Lower leg skin (tissue), 3 donors: Measurements from ENCODE around the gene ABCG1.

Experiments
- POLR2A ChIP-seq, 2 donors: fragments of 450-650 bp; IDR thresholded peaks; one replicate each; pipeline ENCODE4 v1.6.1; 2016 to 2017; ENCODE audit warnings: antibody characterized with exemption in 2 of 2, mild to moderate bottlenecking in 1 of 2, moderate library complexity in 1 of 2
- TF ChIP-seq, protein P1 (sequence below), 3 donors: fragments of 450-650 bp; IDR thresholded peaks; one replicate each; pipeline ENCODE4 v1.5.1; 2016; ENCODE audit warnings: antibody characterized with exemption in 3 of 3, mild to moderate bottlenecking in 3 of 3, moderate library complexity in 2 of 3

DNA sequence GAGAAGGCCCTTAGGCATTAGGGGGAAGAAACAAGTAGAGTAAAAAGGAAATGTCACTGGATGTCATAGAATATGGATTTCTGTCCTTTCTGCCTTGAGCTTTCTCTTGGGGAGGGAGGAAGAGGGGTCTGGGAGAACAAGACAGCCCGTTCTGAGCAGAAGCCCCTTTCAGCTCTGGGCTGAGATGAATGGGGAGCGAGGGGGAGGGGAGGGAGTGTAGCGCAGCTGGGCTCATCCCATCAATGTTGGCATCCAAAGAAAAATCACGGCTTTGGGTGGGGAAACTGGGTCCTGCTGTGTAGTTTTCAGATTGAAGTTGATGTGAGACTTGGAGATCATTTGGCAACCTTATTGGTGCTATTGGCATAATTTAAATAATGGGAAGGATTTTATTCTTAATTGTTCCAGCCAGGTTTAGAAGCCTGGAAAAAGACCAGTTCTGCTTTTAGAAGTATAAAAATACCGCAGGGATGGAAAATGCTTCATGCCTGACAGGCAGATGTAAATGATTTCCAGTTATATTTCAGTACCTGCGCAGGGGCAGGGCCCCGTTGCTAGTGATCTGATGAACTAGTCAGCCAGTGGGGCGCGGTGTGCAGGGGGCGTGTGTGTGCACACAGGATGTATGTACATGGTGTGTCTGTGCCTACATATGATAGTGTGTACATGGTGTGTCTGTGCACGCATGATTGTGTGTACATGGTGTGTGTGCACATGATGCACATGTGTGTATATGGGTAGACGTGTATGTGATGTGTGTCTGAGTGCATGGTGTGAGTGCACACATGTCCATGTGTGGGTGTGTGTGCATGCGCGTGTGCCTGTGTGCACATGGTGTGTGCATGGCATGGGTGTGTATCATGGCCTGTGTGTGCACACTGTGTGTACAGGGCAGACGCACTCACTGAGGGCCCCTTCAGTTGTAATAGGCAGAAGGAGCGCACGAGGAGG is 36.0 kb downstream of the ABCG1 start:
- TF ChIP-seq, protein P1, sequence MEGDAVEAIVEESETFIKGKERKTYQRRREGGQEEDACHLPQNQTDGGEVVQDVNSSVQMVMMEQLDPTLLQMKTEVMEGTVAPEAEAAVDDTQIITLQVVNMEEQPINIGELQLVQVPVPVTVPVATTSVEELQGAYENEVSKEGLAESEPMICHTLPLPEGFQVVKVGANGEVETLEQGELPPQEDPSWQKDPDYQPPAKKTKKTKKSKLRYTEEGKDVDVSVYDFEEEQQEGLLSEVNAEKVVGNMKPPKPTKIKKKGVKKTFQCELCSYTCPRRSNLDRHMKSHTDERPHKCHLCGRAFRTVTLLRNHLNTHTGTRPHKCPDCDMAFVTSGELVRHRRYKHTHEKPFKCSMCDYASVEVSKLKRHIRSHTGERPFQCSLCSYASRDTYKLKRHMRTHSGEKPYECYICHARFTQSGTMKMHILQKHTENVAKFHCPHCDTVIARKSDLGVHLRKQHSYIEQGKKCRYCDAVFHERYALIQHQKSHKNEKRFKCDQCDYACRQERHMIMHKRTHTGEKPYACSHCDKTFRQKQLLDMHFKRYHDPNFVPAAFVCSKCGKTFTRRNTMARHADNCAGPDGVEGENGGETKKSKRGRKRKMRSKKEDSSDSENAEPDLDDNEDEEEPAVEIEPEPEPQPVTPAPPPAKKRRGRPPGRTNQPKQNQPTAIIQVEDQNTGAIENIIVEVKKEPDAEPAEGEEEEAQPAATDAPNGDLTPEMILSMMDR (IDR thresholded peaks at IDR 0.05): no peak
- TF ChIP-seq POLR2A (IDR thresholded peaks at IDR 0.05): no peak
